Right lobe of liver (tissue), 6 donors: Measurements from ENCODE around the gene CALCOCO2. TPM values are rescaled to one million over a fixed set of nuclear protein-coding genes. Genes with fewer than 3 reads are reported as not detected.
"Not testable (repeated sequence)": the region's sequence is repeated elsewhere in the genome, so short reads cannot be mapped to it uniquely, and the experiment has no call there.

Experiments
- ATAC-seq, 4 donors: fragments of 200-7000 bp; cut with Tn5 transposase; one replicate each; pipeline ENCODE4 v1.9.1; 2020; ENCODE audit warnings: mild to moderate bottlenecking in 4 of 4, moderate library complexity in 4 of 4
- DNase-seq, 3 donors: peaks; one replicate each; pipeline ENCODE4 v3.0.0-alpha.2; 2020
- H3K27ac ChIP-seq, 3 donors: fragments of 200-600 bp; one replicate each; pipeline ENCODE4 v1.8.0; 2022
- H3K27me3 ChIP-seq, 2 donors: fragments of 200-600 bp; one replicate each; pipeline ENCODE4 v1.8.0; 2022
- H3K36me3 ChIP-seq, 4 donors: fragments of 200-600 bp; sonication (generic) in 1 of 4; one replicate each; pipeline versions ENCODE4 v1.5.1 to v1.8.0; 2017 to 2022; ENCODE audit warnings: control low read depth in 1 of 4
- H3K4me1 ChIP-seq, 4 donors: fragments of 200-600 bp; sonication (generic) in 1 of 4; one replicate each; pipeline versions ENCODE4 v1.5.1 to v1.8.0; 2017 to 2022; ENCODE audit warnings: control low read depth in 1 of 4
- H3K4me3 ChIP-seq, 3 donors: fragments of 200-600 bp; one replicate each; pipeline ENCODE4 v1.8.0; 2022
- H3K9me3 ChIP-seq, 4 donors: fragments of 200-600 bp; sonication (generic) in 1 of 4; one replicate each; pipeline versions ENCODE4 v1.5.1 to v1.8.0; 2017 to 2022; ENCODE audit warnings: control low read depth in 1 of 4
- POLR2A ChIP-seq: fragments of 450-650 bp; IDR thresholded peaks from one replicate; pipeline ENCODE4 v1.6.1; 2017; ENCODE audit warnings: antibody characterized with exemption, mild to moderate bottlenecking
- WGBS: methylation state at CpG from one replicate; pipeline ENCODE4 v1.1.6; 2018; ENCODE audit warnings: low coverage, low lambda C conversion rate; ENCODE audit not compliant: insufficient coverage; ENCODE audit errors: missing lambda C conversion rate; 5-methylcytosine and 5-hydroxymethylcytosine counted together
- intact Hi-C, 2 donors: fragments of 100-400 bp; cut with DNase I; formaldehyde crosslinking; loops; one replicate each; pipeline versions ENCODE4 v1.11.2 to v1.14.1; 2022
- total RNA-seq, 6 experiments: library from RNA; depleted of rRNA in 2 of 6; stranded (reverse); fragments of >200 nt in 2 of 6; fragmentation: NEBNext Ultra II Directional in 3 of 6; extraction: Animal tissue kit (Norgen Biotek cat#: 25700) in 3 of 6; gene quantifications; one replicate each; pipeline versions ENCODE4 v1.1.0 to v1.2.4, GENCODE V29; 2016 to 2023
- TF ChIP-seq, protein P1 (sequence below), 4 donors: fragments of 200-600 bp in 3 of 4; fragments of 450-650 bp in 1 of 4; IDR thresholded peaks; one replicate each; pipeline versions ENCODE4 v1.5.1 to v1.8.0; 2016 to 2022; ENCODE audit warnings: antibody characterized with exemption in 4 of 4, mild to moderate bottlenecking in 2 of 4
- donor health status: DM: no; HTN: yes; CAD: no.
- donor health status: DM: no; HTN: no; CAD: no.
- donor health status: DM: no; HTN: no; CAD: no.
- donor health status: DM: no; HTN: yes; CAD: no.
- donor health status: DM: no; HTN: yes; CAD: no.

CALCOCO2 gene
- total RNA-seq, 6 experiments from 2014 or later, result 58.0 to 93.3 (median 72.1) TPM

DNA sequence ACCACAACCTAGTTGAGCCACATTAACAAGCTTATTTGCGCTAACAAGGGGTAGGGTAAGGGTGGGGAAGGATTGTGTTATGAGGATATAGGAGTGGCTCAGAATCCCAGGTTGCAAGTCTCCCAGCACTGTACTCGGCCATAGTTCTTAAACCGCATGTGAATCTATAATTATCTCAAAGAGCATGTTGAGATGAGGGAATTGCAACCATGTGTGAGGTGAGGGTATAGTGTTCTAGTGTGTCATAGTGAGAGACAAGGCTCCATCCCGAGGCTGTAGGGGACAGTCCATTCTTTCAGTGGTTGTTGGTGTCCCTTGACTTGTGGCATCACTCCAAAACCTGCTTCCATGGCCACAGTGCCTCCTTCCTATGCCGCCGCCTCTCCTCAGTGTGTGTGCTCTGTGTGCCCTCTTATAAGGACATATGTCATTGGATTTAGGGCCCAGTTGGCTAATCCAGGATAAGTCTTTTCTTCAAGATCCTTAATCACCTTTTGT lies 39.0 kb downstream of the CALCOCO2 start:
- no peak overlapping the region for H3K27ac ChIP-seq
- intact Hi-C loops, result no loop called here
- peaks cover 0 to 10% (median 0%) of the 10 kb centered on the region in 4 donors for H3K36me3 ChIP-seq
- H3K4me3 ChIP-seq, result no peak overlapping the region
- no peaks in the 10 kb centered on the region for H3K27me3 ChIP-seq
- TF ChIP-seq, protein P1, sequence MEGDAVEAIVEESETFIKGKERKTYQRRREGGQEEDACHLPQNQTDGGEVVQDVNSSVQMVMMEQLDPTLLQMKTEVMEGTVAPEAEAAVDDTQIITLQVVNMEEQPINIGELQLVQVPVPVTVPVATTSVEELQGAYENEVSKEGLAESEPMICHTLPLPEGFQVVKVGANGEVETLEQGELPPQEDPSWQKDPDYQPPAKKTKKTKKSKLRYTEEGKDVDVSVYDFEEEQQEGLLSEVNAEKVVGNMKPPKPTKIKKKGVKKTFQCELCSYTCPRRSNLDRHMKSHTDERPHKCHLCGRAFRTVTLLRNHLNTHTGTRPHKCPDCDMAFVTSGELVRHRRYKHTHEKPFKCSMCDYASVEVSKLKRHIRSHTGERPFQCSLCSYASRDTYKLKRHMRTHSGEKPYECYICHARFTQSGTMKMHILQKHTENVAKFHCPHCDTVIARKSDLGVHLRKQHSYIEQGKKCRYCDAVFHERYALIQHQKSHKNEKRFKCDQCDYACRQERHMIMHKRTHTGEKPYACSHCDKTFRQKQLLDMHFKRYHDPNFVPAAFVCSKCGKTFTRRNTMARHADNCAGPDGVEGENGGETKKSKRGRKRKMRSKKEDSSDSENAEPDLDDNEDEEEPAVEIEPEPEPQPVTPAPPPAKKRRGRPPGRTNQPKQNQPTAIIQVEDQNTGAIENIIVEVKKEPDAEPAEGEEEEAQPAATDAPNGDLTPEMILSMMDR (IDR thresholded peaks at IDR 0.05), result no peak
- no peak for TF ChIP-seq POLR2A
- DNase-seq (no peak), ATAC-seq (no peak)
- H3K9me3 ChIP-seq, result no peaks in the 10 kb centered on the region
- 83% methylated on average over 4 of the region's 6 CpGs for WGBS
- peaks cover 0 to 26% (median 12%) of the 10 kb centered on the region in 4 donors for H3K4me1 ChIP-seq

- 46% methylated on average over 4 of the region's 4 CpGs for WGBS
- peaks cover 0 to 26% (median 12%) of the 10 kb centered on the region in 4 donors for H3K4me1 ChIP-seq
- intact Hi-C loops, result no loop called here
- DNase-seq (no peak), ATAC-seq (peak in 1 of 4 donors; percentile 3)
- H3K9me3 ChIP-seq, result no peaks in the 10 kb centered on the region
- no peaks in the 10 kb centered on the region for H3K27me3 ChIP-seq
- no peak for TF ChIP-seq POLR2A
- TF ChIP-seq, protein P1 (IDR thresholded peaks at IDR 0.05), result no peak
- peak overlapping the region in 2 of 3 donors; percentile 62 to 64 for H3K27ac ChIP-seq
- peaks cover 0 to 4% (median 0%) of the 10 kb centered on the region in 4 donors for H3K36me3 ChIP-seq
- H3K4me3 ChIP-seq, result no peak overlapping the region
These were observed 40.3 kb downstream of the CALCOCO2 start for GRCh38 chr17:48871035-48871550.

GRCh38 chr17:48871551-48872351 lies 40.9 kb downstream of the CALCOCO2 start:
- intact Hi-C loops, result no loop called here

GRCh38 chr17:48872409-48872808 lies 41.6 kb downstream of the CALCOCO2 start:
- intact Hi-C loops, DNase-seq, H3K27me3 ChIP-seq, H3K4me3 ChIP-seq, H3K9me3 ChIP-seq, ATAC-seq, H3K36me3 ChIP-seq: not testable (repeated sequence)
- peak overlapping the region; percentile 30 to 64 (median 62) for H3K27ac ChIP-seq
- peaks cover 0 to 26% (median 12%) of the 10 kb centered on the region in 4 donors for H3K4me1 ChIP-seq
- 74% methylated on average over 3 of the region's 3 CpGs for WGBS

More at GRCh38 chr17:48871551-48872351, 40.9 kb downstream of the CALCOCO2 start:
- Histone ChIP-seq H3K27ac (peak overlapping the region; percentile 30 to 64 (median 62)), H3K36me3 (no peaks in the 10 kb centered on the region), H3K27me3 (no peaks in the 10 kb centered on the region), H3K4me1 (peaks cover 0 to 26% (median 12%) of the 10 kb centered on the region in 4 donors), H3K4me3 (no peak overlapping the region), H3K9me3 (no peaks in the 10 kb centered on the region)
- TF ChIP-seq POLR2A, result no peak
- TF ChIP-seq, protein P1 (IDR thresholded peaks at IDR 0.05), result no peak
- 20% methylated on average over 11 of the region's 11 CpGs for WGBS
- DNase-seq (peak; percentile 74 to 88 (median 82)), ATAC-seq (peak; percentile 96 to 97 (median 97))

- no peak overlapping the region for H3K4me3 ChIP-seq
- H3K9me3 ChIP-seq, result no peaks in the 10 kb centered on the region
- peak in 3 of 4 donors; percentile 4 to 30 (median 9) for ATAC-seq
- no peaks in the 10 kb centered on the region for H3K36me3 ChIP-seq
- peaks cover 0 to 26% (median 12%) of the 10 kb centered on the region in 4 donors for H3K4me1 ChIP-seq
- WGBS, result 43% methylated on average over 1 of the region's 1 CpG
- no peak overlapping the region for H3K27ac ChIP-seq
- intact Hi-C loops, result no loop called here
- DNase-seq, result no peak
- TF ChIP-seq, protein P1 (IDR thresholded peaks at IDR 0.05), result no peak
- no peak for TF ChIP-seq POLR2A
- no peaks in the 10 kb centered on the region for H3K27me3 ChIP-seq
These were observed 42.4 kb downstream of the CALCOCO2 start for GRCh38 chr17:48873209-48873608.
